ENCODE data around the gene MAMDC2.

The MAMDC2 gene

GRCh38 chr9:70106571-70106970, 62.9 kb downstream of the MAMDC2 start:
- no peak for TF ChIP-seq CTCF (IDR thresholded peaks at IDR 0.05; ENCODE audit: low read depth, low read length)
- DNase-seq (ENCODE audit: low read depth in 2 of 2), result no peak
- H3K4me3 ChIP-seq (replicated peaks in 1 of 2; ENCODE audit: low read depth in 2 of 2, low read length in 2 of 2), result no peak overlapping the region

- TF ChIP-seq CTCF (IDR thresholded peaks at IDR 0.05; ENCODE audit: low read depth, low read length), result no peak
- DNase-seq (ENCODE audit: low read depth in 2 of 2), result no peak
- no peak overlapping the region for H3K4me3 ChIP-seq (replicated peaks in 1 of 2; ENCODE audit: low read depth in 2 of 2, low read length in 2 of 2)
Measured at GRCh38 chr9:70107558-70107957, 63.9 kb downstream of the MAMDC2 start.

- TF ChIP-seq CTCF (IDR thresholded peaks at IDR 0.05; ENCODE audit: low read depth, low read length), result no peak
- no peak overlapping the region for H3K4me3 ChIP-seq (replicated peaks in 1 of 2; ENCODE audit: low read depth in 2 of 2, low read length in 2 of 2)
- no peak for DNase-seq (ENCODE audit: low read depth in 2 of 2)
Measured at GRCh38 chr9:70108181-70108580, 64.5 kb downstream of the MAMDC2 start.

GRCh38 chr9:70110194-70111041, 66.8 kb downstream of the MAMDC2 start:
- DNase-seq (ENCODE audit: low read depth in 2 of 2), result peak in 1 of 2 donors; percentile 70
- no peak overlapping the region for H3K4me3 ChIP-seq (replicated peaks in 1 of 2; ENCODE audit: low read depth in 2 of 2, low read length in 2 of 2)
- peak; percentile 12 for TF ChIP-seq CTCF (IDR thresholded peaks at IDR 0.05; ENCODE audit: low read depth, low read length)

- TF ChIP-seq CTCF (IDR thresholded peaks at IDR 0.05; ENCODE audit: low read depth, low read length), result peak; percentile 89
- DNase-seq (ENCODE audit: low read depth in 2 of 2), result peak; percentile 78 to 88
- H3K4me3 ChIP-seq (replicated peaks in 1 of 2; ENCODE audit: low read depth in 2 of 2, low read length in 2 of 2), result no peak overlapping the region
Measured at GRCh38 chr9:70111042-70111602, 67.5 kb downstream of the MAMDC2 start.

GRCh38 chr9:70111641-70112236, 68.1 kb downstream of the MAMDC2 start:
- no peak for DNase-seq (ENCODE audit: low read depth in 2 of 2)
- H3K4me3 ChIP-seq (replicated peaks in 1 of 2; ENCODE audit: low read depth in 2 of 2, low read length in 2 of 2), result no peak overlapping the region
- TF ChIP-seq CTCF (IDR thresholded peaks at IDR 0.05; ENCODE audit: low read depth, low read length), result no peak
